Kidney epithelial cell (primary cell): ENCODE results near the gene SNX17. TPM values are rescaled to one million over a fixed set of nuclear protein-coding genes. Genes with fewer than 3 reads are reported as not detected.

ENCODE experiments used
- DNase-seq: peaks from one replicate; pipeline ENCODE4 v3.0.0-alpha.2; 2010; ENCODE audit warnings: low read depth
- H3K27me3 ChIP-seq: 2 replicates; pipeline ENCODE4 v1.6.0; 2011; ENCODE audit warnings: low read length; ENCODE audit not compliant: control insufficient read depth, insufficient read depth
- H3K36me3 ChIP-seq: 2 replicates; pipeline ENCODE4 v1.5.1; 2011; ENCODE audit warnings: low read length; ENCODE audit not compliant: control insufficient read depth, insufficient read depth
- H3K4me3 ChIP-seq: 2 replicates; pipeline ENCODE4 v1.5.1; 2011; ENCODE audit warnings: low read depth, mild to moderate bottlenecking, control low read depth, low read length
- total RNA-seq: library from RNA; depleted of rRNA; stranded (reverse); fragments of >200 nt; gene quantifications from 2 replicates; pipeline ENCODE4 v1.2.3, GENCODE V29; 2015
- TF ChIP-seq, protein P1 (sequence below): IDR thresholded peaks from 2 replicates; pipeline ENCODE4 v1.5.1; 2011; ENCODE audit warnings: mild to moderate bottlenecking, moderate library complexity, low read length, control low read depth, inconsistent platforms; ENCODE audit not compliant: insufficient read depth, poor library complexity, severe bottlenecking

SNX17 gene, protein sequence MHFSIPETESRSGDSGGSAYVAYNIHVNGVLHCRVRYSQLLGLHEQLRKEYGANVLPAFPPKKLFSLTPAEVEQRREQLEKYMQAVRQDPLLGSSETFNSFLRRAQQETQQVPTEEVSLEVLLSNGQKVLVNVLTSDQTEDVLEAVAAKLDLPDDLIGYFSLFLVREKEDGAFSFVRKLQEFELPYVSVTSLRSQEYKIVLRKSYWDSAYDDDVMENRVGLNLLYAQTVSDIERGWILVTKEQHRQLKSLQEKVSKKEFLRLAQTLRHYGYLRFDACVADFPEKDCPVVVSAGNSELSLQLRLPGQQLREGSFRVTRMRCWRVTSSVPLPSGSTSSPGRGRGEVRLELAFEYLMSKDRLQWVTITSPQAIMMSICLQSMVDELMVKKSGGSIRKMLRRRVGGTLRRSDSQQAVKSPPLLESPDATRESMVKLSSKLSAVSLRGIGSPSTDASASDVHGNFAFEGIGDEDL
- 92.1 and 120 TPM in 2 replicates for total RNA-seq

DNA sequence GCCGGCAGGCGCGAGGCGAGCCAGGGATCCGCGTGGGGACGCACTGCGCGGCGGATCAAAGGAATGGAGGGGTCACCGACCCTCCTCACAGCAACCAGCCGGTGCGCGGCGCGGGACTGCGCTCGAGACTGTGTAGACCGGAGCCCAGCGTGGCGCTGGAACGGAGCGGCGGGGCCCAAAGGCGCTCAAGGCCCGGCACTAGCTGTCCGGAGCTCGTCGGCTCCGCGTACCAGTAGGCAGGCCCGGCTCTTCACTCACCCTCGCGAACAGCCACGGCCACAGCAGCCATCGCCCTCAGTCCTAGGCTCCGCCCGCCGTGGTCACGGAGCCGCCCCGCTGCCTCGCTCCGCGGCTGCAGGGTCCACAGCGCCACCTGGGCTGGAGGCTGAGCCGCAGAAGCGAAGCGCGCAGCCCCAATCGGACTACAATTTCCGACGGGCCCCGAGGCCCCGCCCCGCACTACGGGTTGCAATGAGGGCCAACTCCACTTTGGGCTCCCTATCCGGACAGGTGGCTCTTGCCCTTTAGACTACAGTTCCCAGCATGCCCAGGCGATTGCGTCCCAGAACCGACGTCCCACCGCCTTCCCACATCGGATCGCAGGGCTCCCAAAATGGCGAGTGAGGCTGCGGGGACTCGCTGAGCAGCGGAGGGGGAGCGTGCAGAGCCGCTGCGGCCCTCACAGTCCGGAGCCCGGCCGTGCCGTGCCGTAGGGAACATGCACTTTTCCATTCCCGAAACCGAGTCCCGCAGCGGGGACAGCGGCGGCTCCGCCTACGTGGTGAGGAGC, at the start of gene SNX17, which contains the start of gene EIF2B4:
Gene SNX17, plus strand, starts transcription at position 591 of the 790 bp plus-strand sequence. Its CDS starts 128 bp downstream, at position 719.
Gene EIF2B4, minus strand, starts transcription at position 313 of the 790 bp plus-strand sequence. Its CDS starts 24 bp downstream, at position 289.
- Histone ChIP-seq H3K36me3 (peaks cover 1% of the 10 kb centered on the region), H3K4me3 (peak within 1 kb of the TSS; percentile 89), H3K27me3 (no peaks in the 10 kb centered on the region)
- peak; percentile 96 for DNase-seq
- TF ChIP-seq, protein P1, sequence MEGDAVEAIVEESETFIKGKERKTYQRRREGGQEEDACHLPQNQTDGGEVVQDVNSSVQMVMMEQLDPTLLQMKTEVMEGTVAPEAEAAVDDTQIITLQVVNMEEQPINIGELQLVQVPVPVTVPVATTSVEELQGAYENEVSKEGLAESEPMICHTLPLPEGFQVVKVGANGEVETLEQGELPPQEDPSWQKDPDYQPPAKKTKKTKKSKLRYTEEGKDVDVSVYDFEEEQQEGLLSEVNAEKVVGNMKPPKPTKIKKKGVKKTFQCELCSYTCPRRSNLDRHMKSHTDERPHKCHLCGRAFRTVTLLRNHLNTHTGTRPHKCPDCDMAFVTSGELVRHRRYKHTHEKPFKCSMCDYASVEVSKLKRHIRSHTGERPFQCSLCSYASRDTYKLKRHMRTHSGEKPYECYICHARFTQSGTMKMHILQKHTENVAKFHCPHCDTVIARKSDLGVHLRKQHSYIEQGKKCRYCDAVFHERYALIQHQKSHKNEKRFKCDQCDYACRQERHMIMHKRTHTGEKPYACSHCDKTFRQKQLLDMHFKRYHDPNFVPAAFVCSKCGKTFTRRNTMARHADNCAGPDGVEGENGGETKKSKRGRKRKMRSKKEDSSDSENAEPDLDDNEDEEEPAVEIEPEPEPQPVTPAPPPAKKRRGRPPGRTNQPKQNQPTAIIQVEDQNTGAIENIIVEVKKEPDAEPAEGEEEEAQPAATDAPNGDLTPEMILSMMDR: peak; percentile 84

DNA sequence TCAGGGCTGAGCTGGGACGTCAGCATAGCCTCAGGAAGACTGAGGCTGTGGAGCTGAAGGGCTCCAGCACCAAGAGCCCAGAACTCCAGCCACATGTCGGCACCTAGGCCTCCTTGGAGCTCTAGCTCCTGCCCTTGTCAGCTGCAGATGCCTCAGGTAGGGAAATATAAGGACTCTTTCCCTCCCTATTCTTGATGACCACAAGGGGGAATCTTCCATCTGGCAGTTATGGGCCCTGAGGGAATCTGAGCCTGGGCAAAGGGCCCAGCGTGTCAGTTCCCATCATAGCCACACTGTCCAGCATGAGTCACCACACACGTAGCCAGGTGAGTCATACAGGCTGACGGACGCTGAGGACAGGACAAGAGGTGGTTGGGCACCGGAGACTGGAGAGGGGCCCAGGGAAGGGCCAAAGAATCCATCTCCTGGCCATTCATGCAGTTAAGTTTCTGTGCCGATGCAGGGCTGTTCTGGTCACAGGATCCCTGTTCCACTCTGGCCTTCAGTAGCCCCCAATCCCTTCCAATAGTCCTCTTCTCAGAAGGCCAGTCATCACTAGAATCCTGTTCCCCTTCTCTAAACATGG, 49.4 kb upstream of the SNX17 start:
- DNase-seq: peak; percentile 97
- no peak overlapping the region for H3K4me3 ChIP-seq
- no peaks in the 10 kb centered on the region for H3K36me3 ChIP-seq
- no peaks in the 10 kb centered on the region for H3K27me3 ChIP-seq
- TF ChIP-seq, protein P1: peak; percentile 61

DNA sequence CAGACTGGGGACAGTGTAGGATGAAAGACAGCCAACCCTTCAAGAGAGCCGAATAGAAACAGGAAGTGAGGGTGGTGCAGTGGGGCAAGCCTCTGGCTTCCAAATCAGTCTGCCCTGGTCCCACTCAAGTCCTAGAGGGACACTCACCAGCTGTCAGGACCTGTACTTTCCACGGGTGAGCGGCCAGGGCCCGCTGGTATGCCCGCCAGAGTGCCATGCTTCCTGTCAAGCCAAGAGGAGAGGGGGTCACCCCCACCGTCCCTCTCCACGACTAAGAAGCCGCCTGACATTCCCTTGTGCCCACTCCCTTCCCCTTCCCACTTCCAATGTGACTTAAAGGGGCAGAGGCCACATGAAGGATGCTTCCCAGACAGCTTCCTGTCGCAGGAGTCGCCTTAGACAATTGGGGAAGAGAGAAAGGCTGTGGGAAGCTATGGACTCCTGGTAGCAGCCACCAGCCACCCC, 48.1 kb upstream of the SNX17 start:
- Histone ChIP-seq H3K27me3 (no peaks in the 10 kb centered on the region), H3K4me3 (peak overlapping the region; percentile 90), H3K36me3 (peaks cover 1% of the 10 kb centered on the region)
- TF ChIP-seq, protein P1: no peak
- no peak for DNase-seq

DNA sequence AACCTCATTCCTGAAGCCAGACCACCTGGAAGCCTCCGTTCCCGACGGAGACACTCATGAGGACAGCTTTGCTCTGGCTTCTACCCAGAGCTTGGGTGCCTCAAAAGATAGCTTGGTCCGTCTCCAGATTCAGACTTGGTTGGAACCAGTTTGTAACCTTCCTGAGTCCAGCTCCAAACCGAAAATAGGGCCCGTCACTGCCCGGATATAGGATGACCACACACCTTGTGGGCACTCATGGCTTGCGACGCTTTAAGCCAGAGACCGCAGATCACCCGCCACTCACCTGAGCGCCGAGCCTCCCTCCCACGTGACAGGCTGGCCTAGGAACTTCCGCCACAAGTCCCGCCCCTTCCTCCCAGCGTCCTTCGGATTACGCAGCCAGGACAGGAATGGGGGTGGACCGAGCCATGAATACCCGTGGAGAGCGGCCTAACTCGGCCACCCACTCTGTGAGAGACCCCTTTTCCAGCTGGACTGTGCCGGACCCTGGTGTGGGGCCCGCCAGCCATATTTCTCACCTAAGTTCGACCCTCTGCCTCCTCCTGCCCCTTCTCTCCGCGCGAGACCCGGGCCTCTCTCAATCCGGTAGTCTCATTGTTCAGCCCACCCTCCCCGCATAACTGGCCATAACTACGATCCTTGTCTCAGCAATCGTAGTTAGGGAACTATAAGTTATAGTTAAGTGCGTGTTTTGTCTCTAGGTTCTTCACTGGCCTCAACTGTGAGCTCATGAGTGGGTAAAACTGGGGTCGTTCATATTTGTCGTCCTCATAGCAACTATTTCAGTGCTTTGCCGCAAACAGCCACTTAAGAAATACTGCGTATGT, 47.4 kb upstream of the SNX17 start, which contains the start of gene MPV17:
Gene MPV17, minus strand, starts transcription at position 332 of the 830 bp plus-strand sequence. CDS start 580 bp downstream, outside the sequence.
- Histone ChIP-seq H3K4me3 (peak within 1 kb of the TSS; percentile 90), H3K36me3 (peaks cover 1% of the 10 kb centered on the region), H3K27me3 (no peaks in the 10 kb centered on the region)
- TF ChIP-seq, protein P1: no peak
- DNase-seq: peak; percentile 80
